Calu3 (cell line): ENCODE measurements around the gene ASB2. TPM values are rescaled to one million over a fixed set of nuclear protein-coding genes. Genes with fewer than 3 reads are reported as not detected.
A peak's percentile ranks its signal among the peaks of the same experiment; 100 is the strongest.

ENCODE experiments used
- BruUV-seq: library from RNA; stranded (reverse); fragments of 400-500 nt; replicated peaks from 2 replicates; lab custom pipeline; 2021; lab: Mats Ljungman, UMichigan
- CTCF ChIA-PET: fragments of 300-600 bp; sonication (Branson Sonifier 250); formaldehyde crosslinking; loops from one replicate; lab custom pipeline; 2022; ENCODE audit warnings: antibody characterized with exemption; lab: Charles Lee
- DNase-seq: peaks from one replicate; pipeline ENCODE4 v3.0.0; 2022
- H3K27ac Mint-ChIP-seq: one replicate; pipeline ENCODE4 v1.8.0; 2022; ENCODE audit warnings: mixed read lengths; ENCODE audit not compliant: unreplicated experiment
- H3K27me3 Mint-ChIP-seq: one replicate; pipeline ENCODE4 v1.8.0; 2022; ENCODE audit warnings: mixed read lengths; ENCODE audit not compliant: unreplicated experiment
- H3K36me3 Mint-ChIP-seq: one replicate; pipeline ENCODE4 v1.8.0; 2022; ENCODE audit warnings: mild to moderate bottlenecking, moderate library complexity, mixed read lengths; ENCODE audit not compliant: insufficient read depth, unreplicated experiment
- H3K4me1 Mint-ChIP-seq: one replicate; pipeline ENCODE4 v1.8.0; 2022; ENCODE audit warnings: mild to moderate bottlenecking, low read depth, mixed read lengths; ENCODE audit not compliant: unreplicated experiment
- H3K4me3 Mint-ChIP-seq: one replicate; pipeline ENCODE4 v1.8.0; 2022; ENCODE audit warnings: mild to moderate bottlenecking, low read depth, moderate library complexity, mixed read lengths; ENCODE audit not compliant: unreplicated experiment
- H3K9me3 Mint-ChIP-seq: one replicate; pipeline ENCODE4 v1.8.0; 2022; ENCODE audit warnings: low read depth, mixed read lengths; ENCODE audit not compliant: unreplicated experiment
- intact Hi-C: fragments of 100-400 bp; cut with micrococcal nuclease; formaldehyde crosslinking; loops from one replicate; pipeline ENCODE4 v1.10.0; 2022; ENCODE audit not compliant: unreplicated experiment
- total RNA-seq: library from RNA; stranded (reverse); gene quantifications from 2 replicates; pipeline ENCODE4 v1.2.3, GENCODE V29; 2022
- TF ChIP-seq, protein P1 (sequence below): fragments of 200-600 bp; IDR thresholded peaks from one replicate; pipeline ENCODE4 v1.8.0; 2022; ENCODE audit warnings: antibody characterized with exemption; ENCODE audit not compliant: unreplicated experiment

Gene ASB2
- total RNA-seq, 1 experiment from 2014 or later = 0.19 TPM

DNA sequence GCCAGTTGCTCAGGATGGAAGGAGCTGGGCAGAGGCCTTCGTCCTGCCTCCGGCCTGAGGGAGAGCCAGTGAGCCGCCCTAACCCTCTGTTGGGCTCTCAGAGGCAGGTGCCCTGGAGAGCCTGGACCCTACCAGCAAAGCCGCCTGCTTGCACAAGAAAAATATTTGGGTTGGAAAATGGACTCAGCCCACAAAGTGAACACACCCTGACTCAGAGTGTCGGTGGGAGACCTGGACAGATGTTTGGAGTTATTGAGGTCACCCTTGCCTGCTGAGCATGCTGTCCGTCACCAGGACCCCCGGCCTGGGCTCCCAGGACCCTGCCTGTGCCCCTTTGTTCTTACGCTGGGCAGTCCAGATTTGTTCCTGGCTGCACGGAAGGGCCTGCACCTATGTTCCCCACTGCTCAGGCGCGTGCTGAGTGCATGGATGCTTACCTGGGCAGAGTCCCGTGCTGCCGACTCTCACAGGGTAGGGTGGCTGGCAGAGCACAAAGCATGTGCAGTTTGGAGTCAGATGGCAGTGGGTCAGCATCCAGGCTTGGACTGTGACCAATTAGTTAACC is 26.8 kb downstream of the ASB2 start:
- no TSS peak for BruUV-seq
- peaks cover 11% of the 10 kb centered on the region for H3K4me1 Mint-ChIP-seq
- H3K27me3 Mint-ChIP-seq = no peaks in the 10 kb centered on the region
- no peak overlapping the region for H3K4me3 Mint-ChIP-seq
- DNase-seq = no peak
- H3K36me3 Mint-ChIP-seq = no peaks in the 10 kb centered on the region
- no peak overlapping the region for H3K27ac Mint-ChIP-seq
- CTCF ChIA-PET = interaction anchor here (1.3 kb wide), 1 partner anchor 10 kb away, joined by 4 read pairs; no protein-coding TSS in a partner anchor
- no peaks in the 10 kb centered on the region for H3K9me3 Mint-ChIP-seq
- intact Hi-C loops = no loop called here
- TF ChIP-seq, protein P1, sequence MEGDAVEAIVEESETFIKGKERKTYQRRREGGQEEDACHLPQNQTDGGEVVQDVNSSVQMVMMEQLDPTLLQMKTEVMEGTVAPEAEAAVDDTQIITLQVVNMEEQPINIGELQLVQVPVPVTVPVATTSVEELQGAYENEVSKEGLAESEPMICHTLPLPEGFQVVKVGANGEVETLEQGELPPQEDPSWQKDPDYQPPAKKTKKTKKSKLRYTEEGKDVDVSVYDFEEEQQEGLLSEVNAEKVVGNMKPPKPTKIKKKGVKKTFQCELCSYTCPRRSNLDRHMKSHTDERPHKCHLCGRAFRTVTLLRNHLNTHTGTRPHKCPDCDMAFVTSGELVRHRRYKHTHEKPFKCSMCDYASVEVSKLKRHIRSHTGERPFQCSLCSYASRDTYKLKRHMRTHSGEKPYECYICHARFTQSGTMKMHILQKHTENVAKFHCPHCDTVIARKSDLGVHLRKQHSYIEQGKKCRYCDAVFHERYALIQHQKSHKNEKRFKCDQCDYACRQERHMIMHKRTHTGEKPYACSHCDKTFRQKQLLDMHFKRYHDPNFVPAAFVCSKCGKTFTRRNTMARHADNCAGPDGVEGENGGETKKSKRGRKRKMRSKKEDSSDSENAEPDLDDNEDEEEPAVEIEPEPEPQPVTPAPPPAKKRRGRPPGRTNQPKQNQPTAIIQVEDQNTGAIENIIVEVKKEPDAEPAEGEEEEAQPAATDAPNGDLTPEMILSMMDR = no peak

DNA sequence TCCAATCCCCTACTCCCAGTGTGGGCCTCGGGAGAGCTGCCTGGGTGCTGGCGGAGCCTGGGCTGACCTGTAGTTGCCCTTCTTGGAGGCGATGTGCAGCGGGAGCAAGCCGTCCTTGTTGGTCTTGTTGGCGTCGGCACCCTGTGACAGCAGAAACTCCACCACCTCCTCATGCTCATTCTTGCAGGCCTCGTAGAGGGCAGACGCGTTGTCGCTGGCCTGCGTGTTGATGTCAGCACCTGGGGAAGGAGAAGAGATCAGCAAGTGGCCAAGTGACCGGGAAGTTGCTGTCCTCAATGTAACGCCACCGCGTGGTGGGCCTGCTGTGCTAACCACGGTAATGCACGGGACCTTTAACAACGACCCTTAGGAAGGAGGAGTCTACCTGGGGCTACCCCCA is 29.1 kb downstream of the ASB2 start:
- Mint-ChIP-seq H3K4me1 (peaks cover 25% of the 10 kb centered on the region), H3K27ac (no peak overlapping the region), H3K27me3 (no peaks in the 10 kb centered on the region), H3K9me3 (no peaks in the 10 kb centered on the region), H3K36me3 (no peaks in the 10 kb centered on the region), H3K4me3 (no peak overlapping the region)
- intact Hi-C loops = no loop called here
- TF ChIP-seq, protein P1 = no peak
- no peak for DNase-seq
- CTCF ChIA-PET = no interaction called here
- BruUV-seq = no TSS peak

DNA sequence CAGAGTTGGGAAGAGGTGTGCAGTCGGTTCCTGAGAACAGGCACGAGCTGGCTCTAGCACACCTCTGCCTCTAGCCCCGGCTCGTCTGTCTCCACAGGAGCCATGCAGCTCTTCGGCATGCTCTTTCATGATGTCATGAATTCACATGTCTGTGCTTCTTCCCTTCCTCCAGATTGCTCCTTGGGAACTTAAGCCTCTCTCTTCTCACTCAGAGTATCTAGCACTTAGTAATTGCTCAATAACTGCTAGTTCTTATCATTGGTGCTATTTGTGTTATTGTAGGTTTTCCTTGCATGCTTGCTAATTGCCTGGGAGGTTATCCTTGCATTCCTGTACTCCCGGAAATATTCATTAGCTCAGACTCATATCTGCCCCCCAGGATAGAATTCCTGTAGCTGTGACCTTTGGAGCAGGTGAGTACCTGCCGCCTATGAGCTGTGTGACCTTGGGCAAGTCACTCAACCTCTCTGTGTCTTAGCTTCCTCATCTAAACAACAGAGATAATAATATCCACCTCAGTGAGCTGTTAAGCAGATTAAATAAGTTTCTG is 29.8 kb downstream of the ASB2 start:
- Mint-ChIP-seq H3K4me1 (peaks cover 31% of the 10 kb centered on the region), H3K36me3 (peaks cover 2% of the 10 kb centered on the region), H3K9me3 (no peaks in the 10 kb centered on the region), H3K27ac (no peak overlapping the region), H3K27me3 (no peaks in the 10 kb centered on the region), H3K4me3 (no peak overlapping the region)
- intact Hi-C loops = no loop called here
- CTCF ChIA-PET = interaction anchor here (0.5 to 1.1 kb wide), 3 partner anchors 13 to 50 kb away, joined by 3 read pairs; no protein-coding TSS in a partner anchor
- DNase-seq = no peak
- BruUV-seq = no TSS peak
- TF ChIP-seq, protein P1 = no peak

GRCh38 chr14:93946104-93946503 is 30.3 kb downstream of the ASB2 start:
- CTCF ChIA-PET = interaction anchor here (0.5 to 1.1 kb wide), 3 partner anchors 13 to 50 kb away, joined by 3 read pairs; no protein-coding TSS in a partner anchor
- BruUV-seq = no TSS peak
- peak; percentile 20 for DNase-seq
- intact Hi-C loops = no loop called here
- Mint-ChIP-seq H3K9me3 (no peaks in the 10 kb centered on the region), H3K4me3 (no peak overlapping the region), H3K4me1 (peaks cover 37% of the 10 kb centered on the region), H3K27me3 (no peaks in the 10 kb centered on the region), H3K27ac (no peak overlapping the region), H3K36me3 (peaks cover 7% of the 10 kb centered on the region)
- TF ChIP-seq, protein P1 = no peak
